GM21717 (cell line): ENCODE data around the gene MDP1.
A peak's percentile ranks its signal among the peaks of the same experiment; 100 is the strongest.
"Not testable (repeated sequence)": the region's sequence is repeated elsewhere in the genome, so short reads cannot be mapped to it uniquely, and the experiment has no call there.

Experiments
- ATAC-seq: cut with Tn5 transposase; IDR thresholded peaks from one replicate; pipeline ENCODE4 v1.9.1; 2021; ENCODE audit warnings: mild to moderate bottlenecking, moderate library complexity; ENCODE audit not compliant: unreplicated experiment

The MDP1 gene

DNA sequence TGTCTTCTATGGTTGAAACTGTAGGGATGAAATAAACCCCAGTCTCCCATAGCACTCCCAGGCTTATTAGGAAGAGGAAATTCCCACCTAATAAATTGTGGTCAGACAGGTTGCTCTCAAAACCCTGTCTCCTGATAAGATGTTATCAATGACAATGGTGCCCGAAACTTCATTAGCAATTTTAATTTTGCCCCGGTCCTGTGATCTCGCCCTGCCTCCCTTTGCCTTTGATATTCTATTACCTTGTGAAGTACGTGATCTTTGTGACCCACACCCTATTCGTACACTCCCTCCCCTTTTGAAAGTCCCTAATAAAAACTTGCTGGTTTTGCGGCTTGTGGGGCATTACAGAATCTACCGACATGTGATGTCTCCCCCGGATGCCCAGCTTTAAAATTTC, 13.3 kb downstream of the MDP1 start:
- not testable (repeated sequence) for ATAC-seq

- ATAC-seq = no peak
Measured at GRCh38 chr14:24198814-24199524, 16.9 kb downstream of the MDP1 start.

DNA sequence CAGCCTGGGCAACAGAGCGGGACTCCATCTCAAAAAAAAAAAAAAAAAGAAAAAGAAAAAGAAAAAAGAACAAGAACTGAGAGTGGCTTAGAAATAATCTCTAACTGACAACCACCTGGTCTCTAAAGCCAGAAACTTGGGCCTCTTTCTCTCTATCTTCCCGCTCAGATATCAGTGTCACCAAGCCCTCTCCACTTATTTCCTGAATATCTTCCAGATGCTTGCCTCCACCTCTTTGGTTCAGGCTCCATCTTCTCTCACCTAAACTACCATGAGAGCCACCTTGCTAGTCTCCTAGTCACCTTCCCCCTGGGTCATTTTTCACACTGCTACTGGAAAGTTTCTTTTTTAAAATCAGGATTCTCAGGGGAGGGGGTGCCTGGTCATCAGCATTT, 18.8 kb downstream of the MDP1 start:
- no peak for ATAC-seq

GRCh38 chr14:24196071-24197055, 19.5 kb downstream of the MDP1 start:
- ATAC-seq = no peak

- ATAC-seq = peak; percentile 70
Measured at GRCh38 chr14:24195186-24196070, 20.4 kb downstream of the MDP1 start, which contains the start of gene TM9SF1. TM9SF1 (minus strand) TSS chr14:24195441; CDS start chr14:24195019, 422 bp downstream.

GRCh38 chr14:24194873-24195185, 21.0 kb downstream of the MDP1 start:
- ATAC-seq = no peak

GRCh38 chr14:24194186-24194872, 21.5 kb downstream of the MDP1 start:
- ATAC-seq = no peak

- ATAC-seq = no peak
Measured at GRCh38 chr14:24192933-24193332, 22.9 kb downstream of the MDP1 start.

DNA sequence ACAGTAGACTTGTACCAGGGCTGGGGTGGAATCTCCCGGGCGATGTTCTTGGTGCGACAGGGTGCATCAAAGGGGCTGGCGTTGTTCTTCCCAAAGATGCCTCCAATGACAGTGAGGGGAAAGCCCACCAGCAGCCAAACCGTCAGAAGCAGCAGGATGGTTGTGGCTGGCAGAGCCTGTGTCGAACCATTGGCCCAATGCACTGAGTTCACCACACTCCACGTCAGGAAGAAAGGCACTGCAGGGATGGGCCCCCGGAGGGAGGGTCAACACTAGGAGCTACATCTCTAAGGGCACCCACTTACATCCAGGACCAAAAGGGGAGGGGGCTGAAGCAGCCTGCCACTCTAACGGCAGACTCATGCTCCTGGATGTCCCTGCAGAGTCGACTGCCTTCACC, 25.4 kb downstream of the MDP1 start:
- ATAC-seq = no peak

GRCh38 chr14:24189460-24189859, 26.4 kb downstream of the MDP1 start:
- ATAC-seq = no peak

DNA sequence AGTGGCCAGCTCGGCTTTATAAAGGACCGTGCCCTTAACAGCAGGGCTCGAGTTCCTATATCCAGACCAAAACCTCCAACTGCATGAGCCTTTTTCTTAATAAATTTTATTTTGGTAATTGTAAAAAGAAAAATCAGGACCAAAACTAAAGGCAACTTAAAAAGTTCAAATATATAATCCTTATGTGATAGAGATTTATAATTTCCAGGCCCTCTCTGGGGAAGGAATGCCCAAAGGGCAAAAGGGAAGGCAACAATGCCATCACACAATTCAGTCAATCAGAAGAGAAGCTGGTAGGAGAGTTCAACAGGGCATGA, 26.8 kb downstream of the MDP1 start:
- ATAC-seq = no peak

GRCh38 chr14:24188251-24189058, 27.4 kb downstream of the MDP1 start, which contains the start of gene IPO4:
IPO4 (minus strand) TSS chr14:24188816; CDS start chr14:24188787, 29 bp downstream.
- ATAC-seq = peak; percentile 69

- no peak for ATAC-seq
Measured at GRCh38 chr14:24187539-24187915, 28.3 kb downstream of the MDP1 start.

- ATAC-seq = no peak
Measured at GRCh38 chr14:24186831-24187538, 28.9 kb downstream of the MDP1 start.

DNA sequence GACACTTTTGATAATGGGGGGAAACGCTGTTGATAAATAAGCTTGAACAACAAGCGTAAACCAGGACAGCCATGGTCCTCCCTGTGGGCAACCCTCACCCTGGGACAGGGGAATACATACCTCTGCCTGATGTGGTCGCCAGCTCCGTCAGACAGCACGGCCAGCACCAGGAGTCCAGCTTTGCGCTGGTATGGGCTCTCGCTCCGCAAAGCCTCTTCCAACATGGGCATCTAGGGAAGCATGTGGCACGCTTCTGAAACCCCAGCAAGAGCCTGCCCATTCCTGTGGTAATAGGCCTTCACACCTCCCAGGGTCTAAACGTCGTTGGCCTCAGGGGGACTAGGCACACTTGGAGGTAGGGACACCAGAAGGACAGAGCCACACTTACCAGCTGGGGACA, 30.1 kb downstream of the MDP1 start:
- no peak for ATAC-seq

DNA sequence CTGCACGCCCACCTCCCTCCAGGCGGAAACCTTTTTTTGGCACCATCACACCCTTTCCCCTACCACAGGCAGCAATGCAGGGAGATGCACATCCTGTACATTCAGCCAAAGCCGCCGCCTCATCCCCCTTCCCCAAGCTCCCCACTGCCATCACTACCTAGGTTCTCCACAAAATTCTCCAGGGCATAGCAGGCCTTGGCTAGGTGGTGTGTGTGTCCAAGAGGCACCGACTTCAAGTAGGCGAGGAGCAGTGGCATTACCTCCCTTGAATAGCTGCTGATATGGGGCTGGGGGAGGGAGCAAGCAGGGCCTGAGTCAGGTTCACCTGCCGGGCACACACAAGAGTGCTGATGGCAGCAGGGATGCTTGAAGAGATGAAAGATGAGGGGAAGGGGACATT, 30.8 kb downstream of the MDP1 start:
- ATAC-seq = no peak

- no peak for ATAC-seq
Measured at GRCh38 chr14:24184104-24184970, 31.5 kb downstream of the MDP1 start.

DNA sequence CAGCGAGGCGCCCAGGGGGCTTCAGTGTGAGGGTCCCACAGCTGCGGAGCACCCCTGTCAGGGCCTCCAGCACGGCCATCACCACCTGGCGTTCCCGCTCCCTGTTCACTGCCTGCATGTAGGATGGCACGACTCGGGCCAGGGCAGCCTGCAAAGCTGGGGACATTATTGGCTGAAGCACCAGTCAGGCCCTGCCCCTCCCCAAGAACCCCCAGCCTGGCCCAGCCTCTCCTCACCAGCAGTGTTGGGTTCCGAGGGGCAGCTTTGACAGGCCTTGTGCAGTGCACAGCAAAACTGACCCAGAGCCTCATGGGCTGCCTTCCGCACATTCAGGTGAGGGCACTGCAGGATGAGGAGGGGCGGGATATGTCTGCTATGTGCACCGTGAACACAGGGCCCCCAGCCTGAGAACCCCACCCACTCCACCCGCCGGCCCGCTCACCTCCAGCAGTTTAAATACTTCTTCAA, 32.8 kb downstream of the MDP1 start:
- ATAC-seq = no peak
